CD14-positive monocyte (primary cell): Measurements from ENCODE around the gene EVX2. TPM values are rescaled to one million over a fixed set of nuclear protein-coding genes. Genes with fewer than 3 reads are reported as not detected.

Source experiments
- DNase-seq, 3 donors: peaks; one replicate each; pipeline ENCODE4 v3.0.0-alpha.2; 2011 to 2022
- H2AFZ ChIP-seq: 2 replicates; pipeline ENCODE4 v1.6.0; 2012; ENCODE audit warnings: mild to moderate bottlenecking, low read depth, low read length, inconsistent platforms; ENCODE audit not compliant: insufficient read depth, poor library complexity, severe bottlenecking
- H3K27ac ChIP-seq, 2 donors: 1 replicate in 1 of 2; 2 replicates in 1 of 2; pipeline ENCODE4 v1.5.1; 2012 to 2013; ENCODE audit warnings: low read length in 2 of 2, control low read depth in 1 of 2, inconsistent platforms in 1 of 2, low read depth in 1 of 2, mild to moderate bottlenecking in 1 of 2
- H3K27me3 ChIP-seq, 2 donors: one replicate each; pipeline versions ENCODE4 v1.6.0 to v1.6.1; 2011 to 2013; ENCODE audit warnings: low read length in 2 of 2; ENCODE audit not compliant: control insufficient read depth in 2 of 2, insufficient read depth in 2 of 2
- H3K36me3 ChIP-seq, 2 donors: replicated peaks in 1 of 2; 1 replicate in 1 of 2; 2 replicates in 1 of 2; pipeline versions ENCODE4 v1.5.1 to v1.6.1; 2012 to 2013; ENCODE audit warnings: low read length in 2 of 2, control low read depth in 1 of 2, inconsistent platforms in 1 of 2, mild to moderate bottlenecking in 1 of 2; ENCODE audit not compliant: insufficient read depth in 2 of 2, control insufficient read depth in 1 of 2
- H3K4me1 ChIP-seq, 2 donors: 1 replicate in 1 of 2; 2 replicates in 1 of 2; pipeline versions ENCODE4 v1.5.1 to v1.6.1; 2012 to 2013; ENCODE audit warnings: low read length in 2 of 2, control low read depth in 1 of 2, inconsistent platforms in 1 of 2, mild to moderate bottlenecking in 1 of 2, moderate library complexity in 1 of 2; ENCODE audit not compliant: insufficient read depth in 2 of 2, control insufficient read depth in 1 of 2
- H3K4me2 ChIP-seq: replicated peaks from 2 replicates; pipeline ENCODE3; 2012; ENCODE audit warnings: low read length, moderate library complexity, mild to moderate bottlenecking; ENCODE audit not compliant: poor library complexity, severe bottlenecking; ENCODE audit errors: extremely low read depth
- H3K4me3 ChIP-seq, 3 experiments: fragments of 200-600 bp in 1 of 3; sonication (generic) in 1 of 3; replicated peaks in 1 of 3; 1 replicate in 2 of 3; 2 replicates in 1 of 3; pipeline ENCODE4 v1.5.1; 2011 to 2013; ENCODE audit warnings: low read length in 3 of 3, mild to moderate bottlenecking in 3 of 3, control low read depth in 2 of 3, low read depth in 2 of 3, inconsistent platforms in 1 of 3, moderate library complexity in 1 of 3
- H3K79me2 ChIP-seq: 2 replicates; pipeline ENCODE4 v1.6.0; 2012; ENCODE audit warnings: mild to moderate bottlenecking, control low read depth, inconsistent platforms, low read length, moderate library complexity; ENCODE audit not compliant: insufficient read depth
- H3K9ac ChIP-seq: 2 replicates; pipeline ENCODE4 v1.6.0; 2017; ENCODE audit warnings: low read length, mild to moderate bottlenecking; ENCODE audit not compliant: insufficient read depth, poor library complexity, severe bottlenecking
- H3K9me3 ChIP-seq, 2 donors: replicated peaks in 1 of 2; 1 replicate in 1 of 2; 2 replicates in 1 of 2; pipeline versions ENCODE4 v1.5.1 to v1.6.1; 2012 to 2013; ENCODE audit warnings: low read length in 2 of 2, control low read depth in 1 of 2; ENCODE audit not compliant: control insufficient read depth in 1 of 2, insufficient read depth in 1 of 2
- H4K20me1 ChIP-seq: 2 replicates; pipeline ENCODE4 v1.6.0; 2012; ENCODE audit warnings: mild to moderate bottlenecking, low read length, control low read depth, moderate library complexity; ENCODE audit not compliant: insufficient read depth
- H3K27ac Mint-ChIP-seq, 7 donors: one replicate each; pipeline ENCODE4 v1.8.0; 2020; ENCODE audit warnings: mild to moderate bottlenecking in 7 of 7, mixed read lengths in 7 of 7, moderate library complexity in 6 of 7, inconsistent platforms in 2 of 7
- H3K27me3 Mint-ChIP-seq, 3 donors: one replicate each; pipeline ENCODE4 v1.8.0; 2021 to 2022; ENCODE audit warnings: low read depth in 3 of 3, mild to moderate bottlenecking in 3 of 3, mixed read lengths in 3 of 3, moderate library complexity in 3 of 3, inconsistent platforms in 1 of 3
- H3K36me3 Mint-ChIP-seq, 2 donors: one replicate each; pipeline ENCODE4 v1.8.0; 2020; ENCODE audit warnings: mixed read lengths in 2 of 2, inconsistent platforms in 1 of 2, mild to moderate bottlenecking in 1 of 2
- H3K4me1 Mint-ChIP-seq: one replicate; pipeline ENCODE4 v1.8.0; 2020; ENCODE audit warnings: mild to moderate bottlenecking, mixed read lengths
- H3K4me3 Mint-ChIP-seq, 2 donors: one replicate each; pipeline ENCODE4 v1.8.0; 2020; ENCODE audit warnings: mild to moderate bottlenecking in 2 of 2, mixed read lengths in 2 of 2, moderate library complexity in 1 of 2
- H3K9me3 Mint-ChIP-seq, 7 donors: one replicate each; pipeline ENCODE4 v1.8.0; 2020 to 2022; ENCODE audit warnings: mixed read lengths in 7 of 7, mild to moderate bottlenecking in 6 of 7, moderate library complexity in 6 of 7, inconsistent platforms in 2 of 7
- CTCF ChIP-seq: fragments of 200-600 bp; IDR thresholded peaks from one replicate; pipeline ENCODE4 v1.8.0; 2022; ENCODE audit warnings: antibody characterized with exemption, mild to moderate bottlenecking
- WGBS: methylation state at CpG from one replicate; pipeline ENCODE4 v1.1.5; 2013; ENCODE audit warnings: missing lambda C conversion rate; ENCODE audit not compliant: insufficient coverage; 5-methylcytosine and 5-hydroxymethylcytosine counted together
- intact Hi-C, 2 donors: fragments of 100-400 bp; cut with micrococcal nuclease; formaldehyde crosslinking; loops; one replicate each; pipeline versions ENCODE4 v1.15.0 to v1.15.1; 2023
- polyA plus RNA-seq, 3 donors: library from polyadenylated mRNA; depleted of rRNA in 1 of 3; unstranded in 2 of 3; stranded (reverse) in 1 of 3; fragments of 300-500 nt in 2 of 3; fragments of >200 nt in 1 of 3; fragmentation: Illumina TruSeq in 2 of 3; gene quantifications; 1 replicate in 2 of 3; 2 replicates in 1 of 3; pipeline ENCODE4 v1.2.3, GENCODE V29; 2012 to 2021

The EVX2 gene
- polyA plus RNA-seq, 3 donors: not detected

GRCh38 chr2:176072292-176072669 is 11.5 kb downstream of the EVX2 start:
- Histone ChIP-seq H3K4me3 (no peak overlapping the region), H3K27me3 (peaks cover 99 to 100% of the 10 kb centered on the region in 2 donors), H3K4me2 (no peak overlapping the region), H3K9me3 (peaks cover 7 to 51% of the 10 kb centered on the region in 2 donors), H3K36me3 (no peaks in the 10 kb centered on the region), H2AFZ (no peak overlapping the region), H3K27ac (no peak overlapping the region), H3K79me2 (no peaks in the 10 kb centered on the region), H4K20me1 (no peaks in the 10 kb centered on the region), H3K9ac (no peak overlapping the region), H3K4me1 (peaks cover 4 to 5% of the 10 kb centered on the region in 2 donors)
- no peak for TF ChIP-seq CTCF
- H3K27ac Mint-ChIP-seq: no peak overlapping the region
- peak overlapping the region in 1 of 2 donors; percentile 63 for H3K4me3 Mint-ChIP-seq
- H3K9me3 Mint-ChIP-seq: peaks cover 0 to 45% (median 19%) of the 10 kb centered on the region in 7 donors
- 0% methylated on average over 1 of the region's 5 CpGs for WGBS
- H3K27me3 Mint-ChIP-seq: peaks cover 95 to 99% (median 99%) of the 10 kb centered on the region in 3 donors
- H3K4me1 Mint-ChIP-seq: peaks cover 22% of the 10 kb centered on the region
- H3K36me3 Mint-ChIP-seq: peaks cover 4 to 6% of the 10 kb centered on the region in 2 donors
- intact Hi-C loops: no loop called here
- no peak for DNase-seq

GRCh38 chr2:176071330-176072291 is 12.2 kb downstream of the EVX2 start:
- Histone ChIP-seq H3K36me3 (no peaks in the 10 kb centered on the region), H2AFZ (no peak overlapping the region), H3K27ac (no peak overlapping the region), H3K4me2 (no peak overlapping the region), H3K79me2 (no peaks in the 10 kb centered on the region), H3K9ac (no peak overlapping the region), H4K20me1 (no peaks in the 10 kb centered on the region), H3K4me3 (no peak overlapping the region), H3K4me1 (peaks cover 4 to 10% of the 10 kb centered on the region in 2 donors), H3K27me3 (peaks cover 92 to 100% of the 10 kb centered on the region in 2 donors), H3K9me3 (peaks cover 10 to 56% of the 10 kb centered on the region in 2 donors)
- WGBS: 7% methylated on average over 52 of the region's 58 CpGs
- Mint-ChIP-seq H3K4me1 (peaks cover 25% of the 10 kb centered on the region), H3K36me3 (peaks cover 4 to 6% of the 10 kb centered on the region in 2 donors), H3K27ac (no peak overlapping the region), H3K9me3 (peaks cover 0 to 46% (median 21%) of the 10 kb centered on the region in 7 donors), H3K4me3 (peak overlapping the region in 1 of 2 donors; percentile 63), H3K27me3 (peaks cover 99 to 100% (median 99%) of the 10 kb centered on the region in 3 donors)
- intact Hi-C loops: no loop called here
- TF ChIP-seq CTCF: no peak
- no peak for DNase-seq
